Nephron (organoid): ENCODE measurements around the gene GMPR.

Experiments used
- H3K27ac Mint-ChIP-seq, 3 experiments: 2 replicates each; pipeline ENCODE4 v1.8.0; 2020; ENCODE audit warnings: mixed read lengths in 3 of 3, mild to moderate bottlenecking in 2 of 3, moderate library complexity in 1 of 3
- H3K27me3 Mint-ChIP-seq: 2 replicates; pipeline ENCODE4 v1.8.0; 2021; ENCODE audit warnings: low read depth, mild to moderate bottlenecking, moderate library complexity, mixed read lengths
- H3K36me3 Mint-ChIP-seq: 2 replicates; pipeline ENCODE4 v1.8.0; 2020; ENCODE audit warnings: low read depth, mixed read lengths
- H3K4me1 Mint-ChIP-seq: 2 replicates; pipeline ENCODE4 v1.8.0; 2020; ENCODE audit warnings: mixed read lengths
- H3K4me3 Mint-ChIP-seq, 3 experiments: 2 replicates each; pipeline ENCODE4 v1.8.0; 2020; ENCODE audit warnings: mild to moderate bottlenecking in 3 of 3, mixed read lengths in 3 of 3, moderate library complexity in 2 of 3
- H3K9me3 Mint-ChIP-seq: 2 replicates; pipeline ENCODE4 v1.8.0; 2020; ENCODE audit warnings: mixed read lengths
- TF ChIP-seq, protein P1 (sequence below), 3 experiments: fragments of 200-600 bp; sonication (generic); IDR thresholded peaks; one replicate each; pipeline ENCODE4 v1.5.0; 2021; ENCODE audit warnings: antibody characterized with exemption in 3 of 3; ENCODE audit not compliant: unreplicated experiment in 3 of 3

GMPR gene

DNA sequence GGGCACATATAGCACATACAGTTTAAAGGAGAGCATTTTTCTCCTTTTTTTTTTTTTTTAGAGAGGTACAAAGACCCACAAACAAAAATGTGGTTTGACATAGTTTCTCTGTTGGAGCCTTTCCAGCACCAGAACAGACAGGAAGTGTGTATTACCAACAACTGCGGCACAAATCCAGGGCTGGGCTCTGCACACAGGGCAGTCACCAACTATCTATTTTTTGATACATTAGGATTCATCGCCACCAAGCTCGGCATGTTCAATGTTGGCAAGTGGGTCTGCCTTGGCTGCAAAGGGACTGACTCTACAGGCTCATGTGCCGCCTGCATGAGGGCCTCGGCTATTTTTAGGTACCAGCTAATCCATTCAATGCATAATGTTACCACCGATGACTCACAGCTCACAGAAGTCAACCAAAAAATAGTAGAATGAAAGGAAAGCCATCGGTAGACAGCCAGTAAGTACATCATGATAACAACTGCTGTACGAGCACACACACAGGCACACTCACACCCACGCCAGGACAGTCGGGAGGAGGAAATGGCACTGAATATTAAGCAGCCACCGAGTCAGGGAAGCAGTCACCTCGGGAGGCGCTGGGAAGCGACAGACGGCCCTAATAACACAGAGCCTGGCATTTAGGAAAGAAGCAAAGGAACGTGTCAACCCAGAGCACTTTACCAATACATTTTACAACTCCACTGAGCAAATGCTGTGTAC lies 81.6 kb downstream of the GMPR start:
- no peaks in the 10 kb centered on the region for H3K9me3 Mint-ChIP-seq
- TF ChIP-seq, protein P1, sequence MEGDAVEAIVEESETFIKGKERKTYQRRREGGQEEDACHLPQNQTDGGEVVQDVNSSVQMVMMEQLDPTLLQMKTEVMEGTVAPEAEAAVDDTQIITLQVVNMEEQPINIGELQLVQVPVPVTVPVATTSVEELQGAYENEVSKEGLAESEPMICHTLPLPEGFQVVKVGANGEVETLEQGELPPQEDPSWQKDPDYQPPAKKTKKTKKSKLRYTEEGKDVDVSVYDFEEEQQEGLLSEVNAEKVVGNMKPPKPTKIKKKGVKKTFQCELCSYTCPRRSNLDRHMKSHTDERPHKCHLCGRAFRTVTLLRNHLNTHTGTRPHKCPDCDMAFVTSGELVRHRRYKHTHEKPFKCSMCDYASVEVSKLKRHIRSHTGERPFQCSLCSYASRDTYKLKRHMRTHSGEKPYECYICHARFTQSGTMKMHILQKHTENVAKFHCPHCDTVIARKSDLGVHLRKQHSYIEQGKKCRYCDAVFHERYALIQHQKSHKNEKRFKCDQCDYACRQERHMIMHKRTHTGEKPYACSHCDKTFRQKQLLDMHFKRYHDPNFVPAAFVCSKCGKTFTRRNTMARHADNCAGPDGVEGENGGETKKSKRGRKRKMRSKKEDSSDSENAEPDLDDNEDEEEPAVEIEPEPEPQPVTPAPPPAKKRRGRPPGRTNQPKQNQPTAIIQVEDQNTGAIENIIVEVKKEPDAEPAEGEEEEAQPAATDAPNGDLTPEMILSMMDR (IDR thresholded peaks at IDR 0.05; ENCODE audit: unreplicated experiment in 3 of 3) = no peak
- peak overlapping the region in 2 of 3 experiments; percentile 41 to 44 for H3K4me3 Mint-ChIP-seq
- peaks cover 4% of the 10 kb centered on the region for H3K36me3 Mint-ChIP-seq
- H3K27me3 Mint-ChIP-seq = peaks cover 3% of the 10 kb centered on the region
- peaks cover 55% of the 10 kb centered on the region for H3K4me1 Mint-ChIP-seq
- H3K27ac Mint-ChIP-seq = peak overlapping the region; percentile 43 to 82 (median 48)

DNA sequence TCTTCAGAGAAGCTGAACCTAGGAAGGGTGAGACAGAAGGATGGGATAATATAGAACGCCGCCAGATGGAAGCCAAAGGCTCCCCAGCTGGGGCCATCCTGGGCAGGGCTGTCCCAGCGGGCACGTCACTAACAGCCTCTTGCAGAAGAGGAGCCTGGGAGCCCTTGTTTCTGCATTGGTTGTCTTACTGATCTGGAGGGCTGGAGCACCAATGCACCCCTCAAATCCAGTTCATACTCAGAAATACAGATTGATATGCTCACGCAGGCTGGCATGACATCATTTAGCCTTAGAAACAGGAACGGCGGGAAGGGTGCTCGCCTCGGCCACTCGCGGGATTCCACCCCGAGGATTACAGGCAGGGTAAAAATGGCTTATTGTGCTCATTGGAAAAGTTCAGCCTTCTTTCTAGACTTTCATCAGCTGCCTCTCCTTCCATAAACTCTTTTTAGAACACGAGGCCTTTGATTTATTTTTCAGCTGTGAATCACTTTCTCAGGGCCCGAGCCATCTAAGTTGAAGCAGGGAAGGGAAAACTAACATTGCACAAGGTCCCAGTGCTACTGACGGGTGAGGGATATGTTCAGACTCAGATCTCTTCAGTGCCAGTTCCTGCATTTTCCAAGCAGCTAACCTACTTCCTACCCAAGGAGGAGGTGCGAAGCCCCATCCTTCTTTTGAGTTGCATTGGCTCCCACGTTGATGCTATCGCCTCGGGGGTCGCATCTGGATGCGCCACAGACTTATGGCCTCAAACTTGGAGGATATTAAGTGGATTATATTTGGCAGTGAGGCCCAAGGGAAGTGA lies 82.3 kb downstream of the GMPR start:
- Mint-ChIP-seq H3K27me3 (peaks cover 3% of the 10 kb centered on the region), H3K27ac (peak overlapping the region; percentile 43 to 82 (median 48)), H3K9me3 (no peaks in the 10 kb centered on the region), H3K4me1 (peaks cover 55% of the 10 kb centered on the region), H3K36me3 (peaks cover 9% of the 10 kb centered on the region), H3K4me3 (peak overlapping the region in 1 of 3 experiments; percentile 41)
- TF ChIP-seq, protein P1 (IDR thresholded peaks at IDR 0.05; ENCODE audit: unreplicated experiment in 3 of 3) = no peak

DNA sequence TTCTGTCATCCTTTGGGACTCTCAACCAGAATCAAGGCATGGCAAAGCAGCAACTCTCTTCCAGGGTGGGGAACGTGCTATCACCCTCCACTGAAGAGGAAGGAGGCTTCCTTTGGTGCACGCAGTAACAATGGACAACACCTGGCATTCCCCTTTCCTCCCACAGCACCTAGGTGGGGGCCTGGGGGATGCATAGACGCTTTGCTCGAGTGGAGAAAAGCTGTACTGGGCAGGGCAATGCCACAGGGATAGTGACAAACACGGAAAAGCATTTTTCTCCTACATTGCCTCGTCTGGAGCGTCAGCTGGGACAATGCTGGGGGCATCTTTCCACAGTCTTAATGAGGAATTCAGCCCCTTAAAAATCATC lies 82.9 kb downstream of the GMPR start:
- peaks cover 55% of the 10 kb centered on the region for H3K4me1 Mint-ChIP-seq
- peaks cover 3% of the 10 kb centered on the region for H3K27me3 Mint-ChIP-seq
- H3K36me3 Mint-ChIP-seq = peaks cover 15% of the 10 kb centered on the region
- H3K4me3 Mint-ChIP-seq = no peak overlapping the region
- no peak overlapping the region for H3K27ac Mint-ChIP-seq
- TF ChIP-seq, protein P1 (IDR thresholded peaks at IDR 0.05; ENCODE audit: unreplicated experiment in 3 of 3) = no peak
- no peaks in the 10 kb centered on the region for H3K9me3 Mint-ChIP-seq

DNA sequence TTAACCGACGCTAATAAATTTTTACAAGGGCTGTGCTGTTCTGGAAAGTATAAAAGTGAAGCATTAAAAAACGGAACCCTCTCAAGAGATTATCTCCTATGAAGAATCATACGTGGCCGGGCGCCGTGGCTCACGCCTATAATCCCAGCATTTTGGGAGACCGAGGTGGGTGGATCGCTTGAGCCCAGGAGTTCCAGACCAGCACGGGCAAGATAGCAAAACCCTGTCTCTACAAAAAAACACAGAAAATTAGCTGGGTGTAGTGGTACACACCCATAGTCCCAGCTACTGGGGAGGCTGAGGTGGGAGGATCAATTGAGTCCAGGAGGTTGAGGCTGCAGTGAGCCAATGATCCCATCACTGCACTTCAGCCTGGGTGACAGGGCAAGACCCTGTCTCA lies 83.4 kb downstream of the GMPR start:
- Mint-ChIP-seq H3K27me3 (peaks cover 3% of the 10 kb centered on the region), H3K4me1 (peaks cover 55% of the 10 kb centered on the region), H3K4me3 (no peak overlapping the region), H3K27ac (peak overlapping the region in 2 of 3 experiments; percentile 31 to 93), H3K9me3 (no peaks in the 10 kb centered on the region), H3K36me3 (peaks cover 20% of the 10 kb centered on the region)
- TF ChIP-seq, protein P1 (IDR thresholded peaks at IDR 0.05; ENCODE audit: unreplicated experiment in 3 of 3) = no peak

DNA sequence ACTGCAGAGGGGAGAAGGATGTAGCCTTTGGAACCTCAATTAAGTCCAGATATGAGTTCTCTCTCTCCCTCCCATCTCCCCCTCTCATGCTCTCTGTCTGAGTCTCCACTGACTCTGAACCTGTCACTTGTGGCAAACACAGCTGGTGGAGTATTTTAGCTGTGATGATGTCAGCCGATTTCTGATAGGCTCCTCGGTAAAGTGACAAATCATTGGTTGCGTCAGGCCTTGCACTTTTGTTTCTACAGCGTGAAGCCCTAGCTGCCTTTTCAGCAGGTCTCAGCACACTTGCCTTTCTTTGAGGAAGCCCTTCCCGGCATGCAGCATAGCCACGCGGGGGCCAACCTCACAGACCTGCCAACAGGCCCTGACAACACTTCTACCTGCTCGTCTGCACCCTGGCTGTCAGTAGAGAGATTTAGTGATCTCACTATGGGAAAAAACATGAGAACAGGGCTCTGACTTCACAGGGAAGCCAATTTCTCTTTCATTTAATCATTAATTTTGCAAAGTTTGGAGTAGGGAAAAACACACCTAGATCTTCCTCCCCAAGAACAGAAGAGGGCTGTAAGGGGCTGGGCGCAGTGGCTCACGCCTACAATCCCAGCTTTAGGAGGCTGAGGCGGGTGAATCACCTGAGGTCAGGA lies 84.4 kb downstream of the GMPR start:
- peaks cover 23% of the 10 kb centered on the region for H3K36me3 Mint-ChIP-seq

More for the DNA sequence above, 84.4 kb downstream of the GMPR start:
- peaks cover 3% of the 10 kb centered on the region for H3K27me3 Mint-ChIP-seq
- peak overlapping the region in 1 of 3 experiments; percentile 23 for H3K4me3 Mint-ChIP-seq
- TF ChIP-seq, protein P1 (IDR thresholded peaks at IDR 0.05; ENCODE audit: unreplicated experiment in 3 of 3) = no peak
- peak overlapping the region; percentile 31 to 93 (median 82) for H3K27ac Mint-ChIP-seq
- no peaks in the 10 kb centered on the region for H3K9me3 Mint-ChIP-seq
- H3K4me1 Mint-ChIP-seq = peaks cover 50% of the 10 kb centered on the region
